CD4-positive, alpha-beta T cell (primary cell): ENCODE measurements around the gene CHP1. TPM values are rescaled to one million over a fixed set of nuclear protein-coding genes. Genes with fewer than 3 reads are reported as not detected.

ENCODE experiments used
- ATAC-seq: fragments of 200-7000 bp; cut with Tn5 transposase; one replicate; pipeline ENCODE4 v1.10.0; 2022; ENCODE audit warnings: mild to moderate bottlenecking; ENCODE audit not compliant: poor library complexity
- CTCF ChIA-PET: fragments of 350-600 bp; sonication (Branson Sonifier 250); formaldehyde crosslinking; loops from one replicate; lab custom pipeline; 2021; ENCODE audit warnings: antibody characterized with exemption, inconsistent platforms; lab: Charles Lee
- POLR2A ChIA-PET: fragments of 350-600 bp; sonication (Branson Sonifier 250); formaldehyde crosslinking; loops from one replicate; lab custom pipeline; 2021; ENCODE audit warnings: antibody characterized with exemption, inconsistent platforms; lab: Charles Lee
- DNase-seq, 14 experiments: peaks; one replicate each; pipeline ENCODE4 v3.0.0-alpha.2; 2013 to 2020; ENCODE audit warnings: mixed read lengths in 2 of 14
- H3K27ac ChIP-seq, 2 donors: one replicate each; pipeline versions ENCODE4 v1.5.1 to v1.7.0; 2013; ENCODE audit warnings: low read length in 2 of 2, low read depth in 1 of 2, mild to moderate bottlenecking in 1 of 2
- H3K27me3 ChIP-seq, 2 experiments: 1 replicate in 1 of 2; 2 replicates in 1 of 2; pipeline versions ENCODE4 v1.6.1 to v1.7.0; 2013; ENCODE audit warnings: low read length in 2 of 2, control low read depth in 1 of 2, mild to moderate bottlenecking in 1 of 2, moderate library complexity in 1 of 2; ENCODE audit not compliant: insufficient read depth in 2 of 2, control insufficient read depth in 1 of 2
- H3K36me3 ChIP-seq: one replicate; pipeline ENCODE4 v1.6.1; 2013; ENCODE audit warnings: low read length, control low read depth; ENCODE audit not compliant: insufficient read depth
- H3K4me1 ChIP-seq: one replicate; pipeline ENCODE4 v1.6.1; 2013; ENCODE audit warnings: low read length, control low read depth; ENCODE audit not compliant: insufficient read depth
- H3K4me3 ChIP-seq: one replicate; pipeline ENCODE4 v1.5.1; 2013; ENCODE audit warnings: mild to moderate bottlenecking, low read length, moderate library complexity
- H3K9me3 ChIP-seq, 2 experiments: 1 replicate in 1 of 2; 2 replicates in 1 of 2; pipeline versions ENCODE4 v1.6.1 to v1.7.0; 2013; ENCODE audit warnings: low read length in 2 of 2, mild to moderate bottlenecking in 2 of 2, control low read depth in 1 of 2, moderate library complexity in 1 of 2; ENCODE audit not compliant: control insufficient read depth in 1 of 2, insufficient read depth in 1 of 2
- H3K27ac Mint-ChIP-seq: one replicate; pipeline ENCODE4 v1.8.0; 2020; ENCODE audit warnings: mixed read lengths
- H3K27me3 Mint-ChIP-seq: one replicate; pipeline ENCODE4 v1.8.0; 2021; ENCODE audit warnings: mixed read lengths
- H3K36me3 Mint-ChIP-seq: one replicate; pipeline ENCODE4 v1.8.0; 2021; ENCODE audit warnings: low read depth, mixed read lengths
- H3K4me1 Mint-ChIP-seq: one replicate; pipeline ENCODE4 v1.8.0; 2021; ENCODE audit warnings: low read depth, mixed read lengths
- H3K4me3 Mint-ChIP-seq: one replicate; pipeline ENCODE4 v1.8.0; 2020; ENCODE audit warnings: mild to moderate bottlenecking, mixed read lengths
- H3K9me3 Mint-ChIP-seq: one replicate; pipeline ENCODE4 v1.8.0; 2020; ENCODE audit warnings: mixed read lengths
- intact Hi-C, 2 experiments: fragments of 100-400 bp; cut with DNase I in 1 of 2; cut with micrococcal nuclease in 1 of 2; formaldehyde crosslinking; loops; one replicate each; pipeline versions ENCODE4 v1.15.1 to v1.9.0; 2023 to 2025; cut with DNase I, micrococcal nuclease
- total RNA-seq, 174 experiments: library from RNA in 2 of 174; stranded (reverse) in 2 of 174; gene quantifications; one replicate each; pipeline ENCODE4 v1.2.3 and lab custom pipeline; 2021 to 2026
- TF ChIP-seq, protein P1 (sequence below): fragments of 200-600 bp; IDR thresholded peaks from one replicate; pipeline ENCODE4 v1.8.0; 2022; ENCODE audit warnings: antibody characterized with exemption, mild to moderate bottlenecking

CHP1 gene
- total RNA-seq, 2 experiments from 2014 or later: 20.7 to 25.5 TPM

DNA sequence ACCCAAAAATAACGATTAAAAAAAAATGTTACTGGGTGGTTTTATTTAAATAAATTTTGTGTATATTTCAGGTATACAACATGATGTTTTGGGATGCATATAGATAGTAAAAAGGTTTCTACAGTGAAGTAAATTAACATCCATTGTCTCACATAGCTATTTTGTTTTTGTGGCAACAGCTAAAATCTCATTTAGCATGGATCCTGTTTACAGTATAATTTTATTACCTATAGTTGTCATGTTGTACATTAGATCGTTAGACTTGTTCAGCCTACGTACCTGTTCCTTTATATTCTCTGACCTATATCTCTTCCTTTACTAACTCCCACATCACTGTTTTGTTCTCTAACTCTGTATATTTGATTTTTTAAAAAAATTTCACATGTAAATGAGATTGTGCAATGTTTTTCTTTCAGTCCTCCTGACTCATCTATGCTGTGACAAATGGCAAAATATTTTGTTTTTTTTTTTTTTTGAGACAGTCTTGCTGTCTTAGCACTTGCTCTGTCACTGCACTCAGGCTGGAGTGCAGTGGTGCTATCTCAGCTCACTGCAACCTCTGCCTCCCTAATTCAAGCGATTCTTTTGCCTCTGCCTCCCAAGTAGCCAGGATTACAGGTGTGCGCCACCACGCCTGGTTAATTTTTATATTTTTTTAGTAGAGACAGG, 55.7 kb downstream of the CHP1 start:
- no peaks in the 10 kb centered on the region for H3K27me3 Mint-ChIP-seq
- CTCF ChIA-PET: no interaction called here
- Histone ChIP-seq H3K9me3 (no peaks in the 10 kb centered on the region), H3K4me1 (peaks cover 29% of the 10 kb centered on the region), H3K36me3 (peaks cover 41% of the 10 kb centered on the region), H3K4me3 (no peak overlapping the region), H3K27me3 (no peaks in the 10 kb centered on the region), H3K27ac (no peak overlapping the region)
- DNase-seq: peak in 2 of 14 experiments; percentile 15 to 32
- H3K36me3 Mint-ChIP-seq: peaks cover 67% of the 10 kb centered on the region
- TF ChIP-seq, protein P1, sequence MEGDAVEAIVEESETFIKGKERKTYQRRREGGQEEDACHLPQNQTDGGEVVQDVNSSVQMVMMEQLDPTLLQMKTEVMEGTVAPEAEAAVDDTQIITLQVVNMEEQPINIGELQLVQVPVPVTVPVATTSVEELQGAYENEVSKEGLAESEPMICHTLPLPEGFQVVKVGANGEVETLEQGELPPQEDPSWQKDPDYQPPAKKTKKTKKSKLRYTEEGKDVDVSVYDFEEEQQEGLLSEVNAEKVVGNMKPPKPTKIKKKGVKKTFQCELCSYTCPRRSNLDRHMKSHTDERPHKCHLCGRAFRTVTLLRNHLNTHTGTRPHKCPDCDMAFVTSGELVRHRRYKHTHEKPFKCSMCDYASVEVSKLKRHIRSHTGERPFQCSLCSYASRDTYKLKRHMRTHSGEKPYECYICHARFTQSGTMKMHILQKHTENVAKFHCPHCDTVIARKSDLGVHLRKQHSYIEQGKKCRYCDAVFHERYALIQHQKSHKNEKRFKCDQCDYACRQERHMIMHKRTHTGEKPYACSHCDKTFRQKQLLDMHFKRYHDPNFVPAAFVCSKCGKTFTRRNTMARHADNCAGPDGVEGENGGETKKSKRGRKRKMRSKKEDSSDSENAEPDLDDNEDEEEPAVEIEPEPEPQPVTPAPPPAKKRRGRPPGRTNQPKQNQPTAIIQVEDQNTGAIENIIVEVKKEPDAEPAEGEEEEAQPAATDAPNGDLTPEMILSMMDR: no peak
- ATAC-seq: no peak
- peak overlapping the region; percentile 6 for H3K27ac Mint-ChIP-seq
- no peaks in the 10 kb centered on the region for H3K9me3 Mint-ChIP-seq
- intact Hi-C loops: loop anchor here in 1 of 2 experiments (10.0 kb wide), 1 partner anchor 532 kb away; the partner anchor contains the start of gene RMDN3
- H3K4me1 Mint-ChIP-seq: peaks cover 51% of the 10 kb centered on the region
- H3K4me3 Mint-ChIP-seq: peak overlapping the region; percentile 63
- POLR2A ChIA-PET: interaction anchor here (0.7 to 1.7 kb wide), 2 partner anchors 56 to 650 kb away, joined by 3 to 5 read pairs; partner anchors contain the start of genes CHP1 and EXD1

DNA sequence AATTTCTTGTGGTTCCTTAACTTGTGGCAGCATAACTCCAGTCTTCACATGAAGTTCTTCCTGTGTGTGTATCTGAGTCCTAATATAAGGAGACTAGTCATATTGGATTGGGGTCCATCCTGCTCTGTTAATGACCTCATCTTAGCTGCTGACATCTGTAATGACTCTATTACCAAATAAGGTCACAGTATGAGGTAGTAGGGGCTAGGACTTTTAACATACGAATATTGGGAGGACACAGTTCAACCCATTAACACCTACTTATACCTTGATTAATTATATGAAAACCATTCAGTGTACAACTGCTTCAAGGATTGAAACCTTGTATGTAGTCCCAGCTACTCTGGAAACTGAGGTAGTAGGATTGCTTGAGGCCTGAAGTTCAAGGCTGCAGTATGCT, 57.4 kb downstream of the CHP1 start:
- no peaks in the 10 kb centered on the region for H3K27me3 Mint-ChIP-seq
- no peak overlapping the region for H3K27ac ChIP-seq
- CTCF ChIA-PET: no interaction called here
- peaks cover 42% of the 10 kb centered on the region for H3K4me1 Mint-ChIP-seq
- no peaks in the 10 kb centered on the region for H3K9me3 ChIP-seq
- TF ChIP-seq, protein P1: no peak
- DNase-seq: no peak
- peak overlapping the region; percentile 17 for H3K4me3 Mint-ChIP-seq
- intact Hi-C loops: loop anchor here in 1 of 2 experiments (10.0 kb wide), 1 partner anchor 534 kb away; the partner anchor contains the start of gene RMDN3
- peak overlapping the region; percentile 45 for H3K27ac Mint-ChIP-seq
- no peaks in the 10 kb centered on the region for H3K27me3 ChIP-seq
- POLR2A ChIA-PET: interaction anchor here (0.7 kb wide), 1 partner anchor 380 kb away, joined by 3 read pairs; no protein-coding TSS in a partner anchor
- no peak overlapping the region for H3K4me3 ChIP-seq
- no peaks in the 10 kb centered on the region for H3K9me3 Mint-ChIP-seq
- peaks cover 46% of the 10 kb centered on the region for H3K36me3 ChIP-seq
- peaks cover 22% of the 10 kb centered on the region for H3K4me1 ChIP-seq
- no peak for ATAC-seq
- peaks cover 66% of the 10 kb centered on the region for H3K36me3 Mint-ChIP-seq

DNA sequence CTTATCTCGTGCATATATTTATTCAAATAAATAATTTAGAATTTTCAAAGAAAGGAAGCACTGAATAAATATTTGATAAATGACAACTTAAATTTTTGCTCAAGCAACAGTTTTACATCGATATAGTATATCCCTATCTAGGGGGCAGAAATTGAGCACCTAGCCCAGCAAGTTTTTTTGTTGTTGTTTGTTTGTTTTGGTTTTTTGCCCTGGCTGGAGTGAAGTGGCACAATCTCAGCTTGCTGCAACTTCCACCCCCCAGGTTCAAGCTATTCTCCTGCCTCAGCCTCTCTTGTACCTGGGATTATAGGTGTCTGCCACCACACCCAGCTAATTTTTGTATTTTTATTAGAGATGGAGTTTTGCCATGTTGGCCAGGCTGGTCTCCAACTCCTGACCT, 58.9 kb downstream of the CHP1 start:
- H3K36me3 Mint-ChIP-seq: peaks cover 63% of the 10 kb centered on the region
- ATAC-seq (no peak), DNase-seq (no peak)
- H3K4me1 ChIP-seq: peaks cover 22% of the 10 kb centered on the region
- H3K9me3 ChIP-seq: no peaks in the 10 kb centered on the region
- H3K4me3 ChIP-seq: no peak overlapping the region
- peaks cover 56% of the 10 kb centered on the region for H3K36me3 ChIP-seq
- no peaks in the 10 kb centered on the region for H3K27me3 ChIP-seq
- H3K27ac ChIP-seq: no peak overlapping the region
- no peak overlapping the region for H3K4me3 Mint-ChIP-seq
- H3K27me3 Mint-ChIP-seq: no peaks in the 10 kb centered on the region
- ChIA-PET POLR2A (interaction anchor here (0.7 kb wide), 1 partner anchor 102 kb away, joined by 3 read pairs; no protein-coding TSS in a partner anchor), CTCF (no interaction called here)
- no peak overlapping the region for H3K27ac Mint-ChIP-seq
- intact Hi-C loops: loop anchor here in 1 of 2 experiments (10.0 kb wide), 1 partner anchor 535 kb away; the partner anchor contains the start of gene RMDN3
- H3K4me1 Mint-ChIP-seq: peaks cover 42% of the 10 kb centered on the region
- TF ChIP-seq, protein P1: no peak
- H3K9me3 Mint-ChIP-seq: no peaks in the 10 kb centered on the region
